Cardiac atrium fibroblast (primary cell): ENCODE results near the gene KLRD1. TPM values are rescaled to one million over a fixed set of nuclear protein-coding genes. Genes with fewer than 3 reads are reported as not detected.

Experiments used
- total RNA-seq: library from RNA; depleted of rRNA; stranded (reverse); fragments of >200 nt; gene quantifications from 2 replicates; pipeline ENCODE4 v1.2.3, GENCODE V29; 2015

The KLRD1 gene, protein sequence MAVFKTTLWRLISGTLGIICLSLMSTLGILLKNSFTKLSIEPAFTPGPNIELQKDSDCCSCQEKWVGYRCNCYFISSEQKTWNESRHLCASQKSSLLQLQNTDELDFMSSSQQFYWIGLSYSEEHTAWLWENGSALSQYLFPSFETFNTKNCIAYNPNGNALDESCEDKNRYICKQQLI
- not detected in 2 replicates for total RNA-seq

DNA sequence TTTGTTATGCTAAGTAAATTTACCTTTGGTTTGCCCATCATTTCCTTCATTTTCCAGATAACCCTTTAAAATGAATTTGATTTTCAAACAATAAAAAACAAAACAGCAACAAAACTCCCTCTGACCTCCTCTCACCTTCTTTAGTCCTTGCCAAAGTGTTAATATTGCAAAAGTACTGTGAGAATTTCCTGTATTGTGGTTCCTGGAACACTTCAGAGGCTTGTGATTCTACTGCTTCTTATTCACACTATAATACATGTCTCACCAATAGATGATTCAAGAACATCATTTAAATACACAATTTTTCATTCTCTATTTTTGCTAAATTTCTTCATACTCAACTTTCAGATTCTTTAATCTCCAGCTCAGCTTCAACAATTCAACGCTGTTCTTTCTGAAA, at the start of gene KLRD1:
Gene KLRD1, plus strand, starts transcription at position 241 of the 400 bp plus-strand sequence. CDS start 208 bp downstream, outside the sequence.

Other genes starting within 250 kb of the KLRD1 start
- gene CLEC1A, start 208.9 kb upstream of the KLRD1 start, total RNA-seq: 0.81 TPM in 1 of 2 replicates, not detected in the other
- gene CLEC7A, start 177.7 kb upstream of the KLRD1 start, total RNA-seq: not detected in 2 replicates
- not detected in 2 replicates for gene OLR1, start 135.7 kb upstream of the KLRD1 start, total RNA-seq
- not detected in 2 replicates for gene TMEM52B, start 128.8 kb upstream of the KLRD1 start, total RNA-seq
- 35.6 and 38.3 TPM in 2 replicates for gene GABARAPL1, start 95.0 kb upstream of the KLRD1 start, total RNA-seq
- not detected in 2 replicates for gene KLRK1, start 82.2 kb downstream of the KLRD1 start, total RNA-seq
- gene KLRC4, start 101.9 kb downstream of the KLRD1 start, total RNA-seq: not detected in 2 replicates
- gene KLRC3, start 112.7 kb downstream of the KLRD1 start, total RNA-seq: not detected in 2 replicates
- gene KLRC2, start 128.1 kb downstream of the KLRD1 start, total RNA-seq: not detected in 2 replicates
- gene KLRC1, start 145.5 kb downstream of the KLRD1 start, total RNA-seq: not detected in 2 replicates
- gene EIF2S3B, start 198.0 kb downstream of the KLRD1 start, total RNA-seq: 0.49 and 0.54 TPM in 2 replicates